ENCODE results near the gene SEMA3C. TPM values are rescaled to one million over a fixed set of nuclear protein-coding genes. Genes with fewer than 3 reads are reported as not detected.
"Not testable (repeated sequence)": the region's sequence is repeated elsewhere in the genome, so short reads cannot be mapped to it uniquely, and the experiment has no call there.

Gene SEMA3C
- total RNA-seq, 2 donors from 2014 or later = not detected

DNA sequence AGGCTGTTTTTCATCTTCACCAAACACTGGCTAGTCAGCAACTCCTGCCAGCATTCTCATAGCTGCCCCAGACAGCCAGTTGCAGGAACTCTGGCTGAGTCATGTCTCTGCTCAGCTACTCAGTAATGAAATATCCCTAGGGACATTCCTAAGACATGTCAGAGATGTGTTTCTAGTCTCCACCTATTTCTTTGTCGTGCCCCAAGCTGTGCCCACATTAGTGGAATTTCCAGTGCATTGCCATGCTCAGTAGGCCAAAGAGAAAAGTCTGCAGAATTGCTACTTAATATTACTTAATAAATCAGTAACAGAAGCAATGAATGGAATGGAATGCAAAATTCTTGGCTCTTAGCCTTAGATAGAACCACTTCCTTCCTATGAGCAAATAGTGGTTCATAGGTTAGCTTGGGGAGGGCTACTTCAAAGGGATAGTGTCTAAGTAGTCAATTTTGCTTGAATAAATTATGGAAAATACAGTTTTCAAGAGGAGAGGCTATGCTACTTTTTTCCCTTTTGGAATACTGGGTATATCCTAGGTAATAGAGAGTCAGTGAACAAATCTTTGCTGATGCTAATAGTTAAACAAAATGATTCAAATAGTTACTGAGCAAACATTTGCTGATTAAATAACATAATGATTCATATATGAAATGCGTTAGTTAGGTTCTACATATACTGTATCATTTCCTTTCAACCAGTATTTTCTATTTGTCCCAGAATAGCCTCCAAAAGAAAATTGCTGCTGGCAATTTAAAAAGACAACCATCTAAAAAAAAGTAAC lies 23.6 kb upstream of the SEMA3C start:
- DNase-seq = no peak
- no peak overlapping the region for H3K27ac Mint-ChIP-seq
- H3K9me3 Mint-ChIP-seq = peaks cover 3 to 10% of the 10 kb centered on the region in 2 donors
- no peaks in the 10 kb centered on the region for H3K4me1 Mint-ChIP-seq (ENCODE audit: low read depth)
- no peaks in the 10 kb centered on the region for H3K27me3 Mint-ChIP-seq (ENCODE audit: low read depth)
- ATAC-seq (replicated peaks in 1 of 2) = no peak
- no peaks in the 10 kb centered on the region for H3K36me3 Mint-ChIP-seq (ENCODE audit: insufficient read depth in 2 of 2)
- H3K4me3 Mint-ChIP-seq = no peak overlapping the region

DNA sequence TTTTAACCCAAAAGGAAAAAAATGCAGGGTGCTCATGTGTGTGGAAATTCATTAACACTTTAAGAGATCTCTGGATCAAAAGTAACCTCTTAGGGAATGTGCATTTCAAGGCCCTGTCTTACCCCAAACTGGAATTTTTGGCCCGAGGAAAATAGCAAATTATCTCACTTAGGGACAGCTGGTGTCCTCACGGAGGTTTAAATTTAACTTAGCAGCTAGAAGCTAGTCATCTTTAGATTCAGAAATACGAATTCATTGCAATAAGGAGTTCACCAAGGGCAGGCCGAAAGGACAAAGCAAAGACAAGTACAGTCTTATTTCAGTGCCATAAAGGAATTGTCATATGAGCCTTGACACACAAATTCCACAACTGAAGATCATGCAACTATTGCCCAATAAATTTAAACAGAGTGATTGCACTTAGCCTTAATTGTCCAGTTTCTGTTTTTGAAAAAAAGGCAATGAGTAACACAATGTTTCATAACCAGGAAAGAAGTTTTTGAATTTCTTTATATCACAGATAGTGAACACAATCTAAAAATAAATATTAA lies 22.4 kb upstream of the SEMA3C start:
- ATAC-seq (replicated peaks in 1 of 2) (no peak), DNase-seq (no peak)
- H3K4me3 Mint-ChIP-seq = no peak overlapping the region
- H3K27me3 Mint-ChIP-seq (ENCODE audit: low read depth) = no peaks in the 10 kb centered on the region
- no peaks in the 10 kb centered on the region for H3K36me3 Mint-ChIP-seq (ENCODE audit: insufficient read depth in 2 of 2)
- H3K27ac Mint-ChIP-seq = no peak overlapping the region
- H3K9me3 Mint-ChIP-seq = peaks cover 3 to 10% of the 10 kb centered on the region in 2 donors
- H3K4me1 Mint-ChIP-seq (ENCODE audit: low read depth) = no peaks in the 10 kb centered on the region

DNA sequence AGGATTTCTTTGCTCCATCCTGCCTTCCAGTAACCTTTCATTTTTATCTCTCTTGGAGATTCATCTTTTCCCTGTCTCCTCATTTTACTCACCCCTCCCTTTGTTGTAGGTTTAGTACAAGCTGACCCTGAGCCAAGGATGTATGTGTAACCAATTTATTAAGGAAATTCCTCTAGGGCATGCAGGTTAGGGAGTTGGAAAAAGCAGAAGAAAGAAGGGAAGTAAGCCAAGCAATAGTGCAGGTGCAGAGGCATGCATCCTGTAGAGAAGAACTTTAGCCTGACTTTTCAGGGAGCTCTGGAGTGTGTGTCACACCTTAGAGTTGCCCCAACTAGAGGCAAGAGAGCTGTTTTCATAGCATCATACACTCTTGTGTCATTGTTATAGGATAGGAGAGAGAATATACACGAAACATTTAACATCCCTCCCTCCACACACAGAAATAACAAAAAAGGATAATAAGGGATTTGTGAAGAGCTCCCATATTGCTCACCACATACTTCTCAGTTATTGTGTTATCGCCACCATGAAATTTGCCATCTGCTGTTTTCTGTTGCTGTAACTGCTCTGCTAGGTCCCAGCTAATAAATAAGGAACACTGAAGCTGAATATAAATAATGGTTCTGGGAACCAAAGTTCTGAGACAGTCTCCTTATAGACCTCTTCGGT lies 21.8 kb upstream of the SEMA3C start:
- no peaks in the 10 kb centered on the region for H3K4me1 Mint-ChIP-seq (ENCODE audit: low read depth)
- H3K9me3 Mint-ChIP-seq = peaks cover 3 to 8% of the 10 kb centered on the region in 2 donors
- no peaks in the 10 kb centered on the region for H3K27me3 Mint-ChIP-seq (ENCODE audit: low read depth)
- DNase-seq (no peak), ATAC-seq (replicated peaks in 1 of 2) (no peak)
- H3K4me3 Mint-ChIP-seq = no peak overlapping the region
- H3K27ac Mint-ChIP-seq = no peak overlapping the region
- no peaks in the 10 kb centered on the region for H3K36me3 Mint-ChIP-seq (ENCODE audit: insufficient read depth in 2 of 2)

DNA sequence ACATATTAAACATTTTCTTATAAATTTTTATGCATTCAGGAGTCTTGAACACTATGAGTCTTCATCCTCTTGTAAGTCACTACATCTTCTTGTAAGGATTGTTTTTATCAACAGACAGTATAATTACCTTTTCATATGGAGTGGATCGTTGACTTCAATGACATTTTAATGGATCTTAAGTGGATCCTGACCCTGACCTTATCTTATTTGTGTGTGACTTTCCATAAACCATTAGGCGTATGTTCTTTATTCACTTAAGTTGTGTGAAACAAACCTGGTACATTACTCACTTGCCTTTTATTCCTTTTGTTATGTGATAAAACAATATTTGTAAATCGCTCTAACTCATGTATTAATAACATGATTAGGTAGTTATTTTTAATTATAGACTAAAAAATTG lies 18.5 kb upstream of the SEMA3C start:
- H3K27me3 Mint-ChIP-seq (ENCODE audit: low read depth) = no peaks in the 10 kb centered on the region
- no peak overlapping the region for H3K4me3 Mint-ChIP-seq
- H3K4me1 Mint-ChIP-seq (ENCODE audit: low read depth) = no peaks in the 10 kb centered on the region
- no peak overlapping the region for H3K27ac Mint-ChIP-seq
- H3K9me3 Mint-ChIP-seq = peaks cover 0 to 8% of the 10 kb centered on the region in 2 donors
- no peaks in the 10 kb centered on the region for H3K36me3 Mint-ChIP-seq (ENCODE audit: insufficient read depth in 2 of 2)
- DNase-seq = no peak
- ATAC-seq (replicated peaks in 1 of 2) = no peak

DNA sequence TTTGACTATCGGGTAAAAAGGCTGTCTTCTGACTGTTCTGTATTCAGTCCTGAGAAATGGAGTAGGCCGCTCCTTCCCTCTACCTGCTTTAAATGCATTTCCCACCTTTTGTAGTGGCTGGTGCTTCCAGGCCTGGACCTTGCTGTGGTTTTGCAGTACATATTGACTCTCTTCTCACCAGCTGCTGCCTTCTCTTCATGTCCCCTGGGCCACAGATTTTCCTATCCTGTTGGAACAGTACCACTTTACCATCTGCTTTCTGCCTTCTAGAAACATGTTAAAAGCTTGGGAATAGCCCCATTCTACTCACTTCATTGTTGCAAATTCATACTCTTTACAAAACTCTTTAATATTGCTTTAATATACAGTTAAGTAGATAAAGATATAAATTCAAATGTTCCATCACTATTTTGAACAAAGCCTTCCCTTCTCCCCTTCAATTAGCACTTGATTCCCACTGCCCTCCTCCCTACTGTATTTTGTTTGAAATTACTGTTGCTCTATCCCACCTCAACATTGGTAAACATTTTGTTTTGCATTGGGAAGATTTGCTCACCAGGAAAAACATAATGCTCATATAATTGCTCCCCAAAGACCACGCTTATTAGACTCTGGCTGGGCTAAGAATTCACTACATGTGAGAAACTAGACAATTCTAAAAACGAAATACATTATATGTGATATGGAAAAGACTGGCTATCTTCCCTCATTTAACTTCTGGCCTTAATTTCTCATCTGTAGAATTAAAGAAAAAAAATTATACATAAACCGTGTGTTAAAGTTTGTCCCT lies 17.3 kb upstream of the SEMA3C start:
- peaks cover 0 to 8% of the 10 kb centered on the region in 2 donors for H3K9me3 Mint-ChIP-seq
- H3K4me1 Mint-ChIP-seq (ENCODE audit: low read depth) = no peaks in the 10 kb centered on the region
- H3K27ac Mint-ChIP-seq = no peak overlapping the region
- H3K36me3 Mint-ChIP-seq (ENCODE audit: insufficient read depth in 2 of 2) = no peaks in the 10 kb centered on the region
- no peak for DNase-seq
- no peaks in the 10 kb centered on the region for H3K27me3 Mint-ChIP-seq (ENCODE audit: low read depth)
- H3K4me3 Mint-ChIP-seq = no peak overlapping the region
- ATAC-seq (replicated peaks in 1 of 2) = no peak

DNA sequence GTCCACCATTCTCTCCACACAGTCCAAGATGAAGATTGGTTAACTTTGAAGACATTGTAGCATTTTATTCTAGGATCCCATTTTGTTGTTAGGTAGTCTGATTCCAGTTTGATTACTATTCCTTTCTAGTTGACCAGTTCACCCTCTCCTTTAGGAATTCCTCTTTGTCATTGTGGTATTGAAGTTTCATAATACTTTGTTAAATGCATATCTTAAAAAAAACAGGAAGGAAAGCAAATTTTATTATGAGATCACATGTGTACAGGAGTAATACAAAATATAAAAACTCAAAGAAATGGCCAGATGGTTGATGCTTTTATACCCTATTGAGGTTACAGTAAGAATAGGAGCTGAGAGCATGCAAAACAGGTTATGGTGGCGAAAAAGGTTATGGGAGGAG lies 15.5 kb upstream of the SEMA3C start:
- H3K4me3 Mint-ChIP-seq = no peak overlapping the region
- no peaks in the 10 kb centered on the region for H3K4me1 Mint-ChIP-seq (ENCODE audit: low read depth)
- H3K9me3 Mint-ChIP-seq = peaks cover 0 to 8% of the 10 kb centered on the region in 2 donors
- H3K27ac Mint-ChIP-seq = no peak overlapping the region
- no peaks in the 10 kb centered on the region for H3K36me3 Mint-ChIP-seq (ENCODE audit: insufficient read depth in 2 of 2)
- ATAC-seq (replicated peaks in 1 of 2) (no peak), DNase-seq (no peak)
- H3K27me3 Mint-ChIP-seq (ENCODE audit: low read depth) = no peaks in the 10 kb centered on the region

DNA sequence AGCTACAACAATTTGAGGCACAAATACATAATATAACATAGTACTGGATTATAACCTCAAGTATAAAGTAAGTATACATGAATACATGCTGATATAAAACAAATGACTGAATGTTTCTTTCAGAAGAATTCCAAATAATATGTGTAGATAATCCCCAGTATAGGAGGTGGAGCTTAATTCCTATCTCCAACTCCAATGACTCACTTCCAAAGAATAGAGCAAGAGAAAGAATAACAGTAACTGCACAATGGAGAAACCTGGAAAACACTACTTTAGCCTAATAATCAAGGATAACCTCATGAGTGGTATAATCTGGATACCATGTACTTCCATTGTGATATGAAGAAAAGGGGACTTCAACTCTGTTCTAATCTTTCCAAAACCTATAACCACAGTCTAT lies 13.7 kb upstream of the SEMA3C start:
- Mint-ChIP-seq H3K36me3 (ENCODE audit: insufficient read depth in 2 of 2) (no peaks in the 10 kb centered on the region), H3K4me1 (ENCODE audit: low read depth) (no peaks in the 10 kb centered on the region), H3K27ac (no peak overlapping the region), H3K27me3 (ENCODE audit: low read depth) (no peaks in the 10 kb centered on the region), H3K4me3 (no peak overlapping the region), H3K9me3 (peaks cover 0 to 4% of the 10 kb centered on the region in 2 donors)
- DNase-seq (no peak), ATAC-seq (replicated peaks in 1 of 2) (no peak)

DNA sequence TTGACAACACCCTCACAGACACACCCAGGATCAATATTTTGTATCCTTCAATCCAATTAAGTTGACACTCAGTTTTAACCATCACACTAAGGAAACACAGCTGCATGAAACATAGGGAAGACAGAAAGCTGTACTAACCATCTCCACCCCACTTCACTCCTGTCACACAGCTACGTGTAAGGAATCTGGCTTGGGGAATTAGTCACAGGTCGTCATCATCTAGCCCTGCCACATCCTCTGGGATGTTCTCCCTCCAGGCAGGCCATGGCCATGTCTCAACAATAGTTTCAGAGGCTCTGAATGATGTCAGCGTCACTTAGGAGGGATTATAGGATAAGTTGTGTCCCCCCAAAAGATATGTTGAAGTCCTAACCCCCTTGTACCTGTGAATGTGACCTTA lies 10.8 kb upstream of the SEMA3C start:
- no peak for DNase-seq
- no peak overlapping the region for H3K4me3 Mint-ChIP-seq
- ATAC-seq (replicated peaks in 1 of 2) = no peak

DNA sequence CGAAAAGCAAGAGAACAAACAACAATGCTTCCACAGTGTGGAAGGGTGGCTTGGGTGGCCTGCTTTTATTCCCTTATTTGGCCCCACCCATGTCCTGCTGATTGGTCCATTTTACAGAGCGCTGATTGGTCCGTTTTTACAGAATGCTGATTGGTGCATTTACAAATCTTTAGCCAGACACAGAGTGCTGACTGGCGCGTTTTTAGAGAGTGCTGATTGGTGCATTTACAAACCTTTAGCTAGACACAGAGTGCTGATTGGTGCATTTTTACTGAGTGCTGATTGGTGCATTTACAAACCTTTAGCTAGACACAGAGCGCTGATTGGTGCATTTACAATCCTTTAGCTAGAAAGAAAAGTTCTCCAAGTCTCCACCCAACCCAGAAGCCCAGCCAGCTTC lies 8.1 kb upstream of the SEMA3C start:
- not testable (repeated sequence) for ATAC-seq (replicated peaks in 1 of 2); H3K36me3 Mint-ChIP-seq (ENCODE audit: insufficient read depth in 2 of 2); H3K27ac Mint-ChIP-seq; H3K9me3 Mint-ChIP-seq; H3K4me3 Mint-ChIP-seq; DNase-seq; H3K4me1 Mint-ChIP-seq (ENCODE audit: low read depth)
- H3K27me3 Mint-ChIP-seq (ENCODE audit: low read depth) = peaks cover 12% of the 10 kb centered on the region

More for the DNA sequence above, 10.8 kb upstream of the SEMA3C start:
- H3K9me3 Mint-ChIP-seq = peaks cover 0 to 4% of the 10 kb centered on the region in 2 donors
- H3K36me3 Mint-ChIP-seq (ENCODE audit: insufficient read depth in 2 of 2) = no peaks in the 10 kb centered on the region
- H3K27me3 Mint-ChIP-seq (ENCODE audit: low read depth) = peaks cover 6% of the 10 kb centered on the region
- H3K4me1 Mint-ChIP-seq (ENCODE audit: low read depth) = no peaks in the 10 kb centered on the region
- no peak overlapping the region for H3K27ac Mint-ChIP-seq

DNA sequence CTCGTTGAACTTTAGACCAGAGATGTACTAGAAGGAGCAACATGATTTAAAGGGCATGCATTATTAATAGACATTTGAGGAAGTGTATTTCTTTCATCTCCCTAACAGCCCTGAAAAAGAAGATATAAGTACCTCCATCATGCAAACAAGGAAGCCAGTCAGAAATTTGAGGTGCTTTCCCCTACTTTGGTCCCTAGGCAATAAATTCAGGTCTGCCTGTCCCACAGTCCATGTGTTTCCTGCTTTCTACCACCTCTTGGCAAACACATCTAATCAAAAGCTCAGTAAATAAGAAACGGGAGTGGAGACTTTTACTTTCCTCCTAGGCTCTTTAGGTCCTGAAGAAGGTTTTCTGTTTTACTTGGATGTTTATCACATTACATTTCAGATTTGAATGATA lies 5.2 kb upstream of the SEMA3C start:
- DNase-seq (no peak), ATAC-seq (replicated peaks in 1 of 2) (no peak)
- Mint-ChIP-seq H3K36me3 (ENCODE audit: insufficient read depth in 2 of 2) (no peaks in the 10 kb centered on the region), H3K4me3 (no peak overlapping the region), H3K9me3 (no peaks in the 10 kb centered on the region), H3K27me3 (ENCODE audit: low read depth) (peaks cover 32% of the 10 kb centered on the region), H3K4me1 (ENCODE audit: low read depth) (no peaks in the 10 kb centered on the region), H3K27ac (no peak overlapping the region)

DNA sequence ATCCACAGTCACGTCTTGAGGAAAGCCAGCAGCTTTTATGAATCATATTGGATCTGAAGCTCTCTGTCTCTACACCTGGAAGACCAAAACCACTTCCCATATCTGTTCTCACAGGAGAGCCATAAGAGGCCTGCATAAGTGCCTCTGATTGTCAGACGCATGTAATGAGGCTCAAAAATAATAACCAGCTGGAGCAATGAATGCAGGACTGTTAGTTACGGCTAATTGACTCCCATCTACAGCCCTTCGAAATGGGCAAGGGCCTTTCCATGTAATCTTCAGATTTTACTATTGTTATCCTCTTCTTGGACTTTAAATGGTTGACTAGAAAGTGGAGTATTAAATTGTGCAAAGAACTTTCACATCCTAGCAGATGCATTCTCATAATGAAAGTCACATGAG lies 4.4 kb upstream of the SEMA3C start:
- ATAC-seq (replicated peaks in 1 of 2) = no peak
- H3K4me3 Mint-ChIP-seq = no peak overlapping the region
- H3K27ac Mint-ChIP-seq = no peak overlapping the region

DNA sequence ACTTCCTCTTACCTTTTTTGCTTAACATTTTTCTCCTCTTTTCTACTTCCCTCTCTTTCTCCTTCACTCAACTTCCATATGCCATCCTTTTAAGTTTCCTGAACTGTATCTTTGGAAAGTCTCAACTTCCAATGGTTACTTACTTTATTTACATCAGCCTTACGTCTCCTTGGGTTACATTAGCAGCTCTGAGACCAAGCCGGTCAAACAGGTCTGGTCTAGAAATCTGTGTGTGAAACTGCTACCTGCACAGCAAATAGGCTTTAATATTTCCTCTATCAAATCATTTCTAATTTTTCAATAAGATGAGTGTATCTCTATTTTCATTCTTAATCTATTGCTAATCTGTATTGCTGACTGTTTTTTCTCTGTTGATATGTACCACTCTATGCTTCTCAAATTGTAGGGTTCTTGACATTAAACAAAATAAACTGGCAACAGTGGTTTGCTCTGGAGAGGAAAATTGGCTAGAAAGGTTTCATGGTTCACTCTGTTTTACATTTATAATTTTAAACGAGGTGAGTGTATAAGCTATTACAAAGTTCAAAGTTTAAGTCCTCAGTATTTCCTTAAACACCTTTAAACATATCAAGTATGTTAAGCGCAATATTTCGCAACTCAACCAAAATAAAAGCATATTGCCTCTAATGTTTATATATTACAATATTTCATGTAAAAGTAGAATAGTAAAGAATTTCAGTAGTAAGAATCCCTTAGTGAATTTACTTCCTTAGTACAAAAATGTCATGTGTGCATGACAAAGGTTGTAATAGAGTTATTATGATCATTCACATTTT lies 3.6 kb upstream of the SEMA3C start:
- DNase-seq (no peak), ATAC-seq (replicated peaks in 1 of 2) (no peak)
- no peaks in the 10 kb centered on the region for H3K4me1 Mint-ChIP-seq (ENCODE audit: low read depth)
- H3K36me3 Mint-ChIP-seq (ENCODE audit: insufficient read depth in 2 of 2) = no peaks in the 10 kb centered on the region
- H3K27me3 Mint-ChIP-seq (ENCODE audit: low read depth) = peaks cover 41% of the 10 kb centered on the region
- no peaks in the 10 kb centered on the region for H3K9me3 Mint-ChIP-seq
- no peak overlapping the region for H3K27ac Mint-ChIP-seq
- H3K4me3 Mint-ChIP-seq = no peak overlapping the region

More for the DNA sequence above, 4.4 kb upstream of the SEMA3C start:
- Mint-ChIP-seq H3K9me3 (no peaks in the 10 kb centered on the region), H3K27me3 (ENCODE audit: low read depth) (peaks cover 36% of the 10 kb centered on the region), H3K4me1 (ENCODE audit: low read depth) (no peaks in the 10 kb centered on the region), H3K36me3 (ENCODE audit: insufficient read depth in 2 of 2) (no peaks in the 10 kb centered on the region)
- DNase-seq = no peak

Data from activated T-cell treated with anti-CD3 and anti-CD28 coated beads, Interleukin-2, amount 50 U/mL, for 72 hours (primary cell).